Measurements from ENCODE around the gene ELOVL1.
A peak's percentile ranks its signal among the peaks of the same experiment; 100 is the strongest.

Gene ELOVL1

DNA sequence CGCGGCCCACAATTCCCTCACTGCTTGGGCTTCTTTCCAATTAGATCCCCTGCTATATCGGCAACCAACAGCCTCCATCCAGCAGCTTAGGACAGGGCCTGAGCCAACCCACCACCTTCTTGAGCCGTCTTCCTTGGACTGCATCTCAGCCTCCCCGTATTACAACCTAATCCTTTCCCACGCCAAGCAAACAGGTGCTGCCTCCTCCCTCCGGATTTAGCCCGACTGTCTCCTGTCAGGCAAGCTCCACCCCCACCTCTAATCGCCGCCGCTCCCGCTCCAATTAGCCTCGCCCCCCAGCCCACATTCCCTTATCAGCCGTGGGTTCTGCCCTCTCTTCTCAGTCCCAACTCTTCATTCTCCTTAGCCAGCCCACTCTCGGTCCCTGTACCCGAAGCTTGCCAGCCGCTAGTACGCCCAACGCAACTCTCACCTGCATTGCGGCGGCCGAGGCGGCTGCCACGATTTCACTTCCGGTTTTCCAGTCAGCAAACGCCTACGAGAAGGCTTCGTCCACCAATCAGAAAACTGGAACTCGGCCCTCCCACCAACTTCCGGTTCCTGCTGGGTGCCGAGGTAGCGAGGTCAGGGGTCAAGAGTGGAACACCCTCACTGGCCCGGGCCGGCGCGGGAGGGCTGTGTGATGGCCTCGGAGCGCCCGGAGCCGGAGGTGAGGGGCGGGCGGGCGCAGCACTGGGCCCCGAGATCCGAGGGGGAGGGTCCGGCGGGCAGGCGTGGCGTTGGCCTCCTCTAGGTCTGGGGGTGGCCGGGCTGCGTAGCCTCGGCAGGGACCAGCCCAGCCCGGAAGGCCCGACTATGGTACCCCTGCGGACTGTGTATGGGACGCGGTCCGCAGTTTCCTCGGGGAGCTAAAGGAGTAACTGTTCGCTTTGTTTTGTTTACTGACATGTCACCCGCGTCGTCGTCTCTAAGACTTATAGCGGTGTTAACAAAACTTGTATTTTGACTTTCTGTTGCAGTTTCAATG is 21.8 kb upstream of the ELOVL1 start, which contains the start of the genes MED8 and SZT2:
TSS of gene MED8 (minus strand) at position 475 of the 988 bp plus-strand sequence. CDS start at position 439, 36 bp downstream.
TSS of gene SZT2 (plus strand) at position 574 of the 988 bp plus-strand sequence. CDS start at position 644, 70 bp downstream.
- TF ChIP-seq, protein P1, sequence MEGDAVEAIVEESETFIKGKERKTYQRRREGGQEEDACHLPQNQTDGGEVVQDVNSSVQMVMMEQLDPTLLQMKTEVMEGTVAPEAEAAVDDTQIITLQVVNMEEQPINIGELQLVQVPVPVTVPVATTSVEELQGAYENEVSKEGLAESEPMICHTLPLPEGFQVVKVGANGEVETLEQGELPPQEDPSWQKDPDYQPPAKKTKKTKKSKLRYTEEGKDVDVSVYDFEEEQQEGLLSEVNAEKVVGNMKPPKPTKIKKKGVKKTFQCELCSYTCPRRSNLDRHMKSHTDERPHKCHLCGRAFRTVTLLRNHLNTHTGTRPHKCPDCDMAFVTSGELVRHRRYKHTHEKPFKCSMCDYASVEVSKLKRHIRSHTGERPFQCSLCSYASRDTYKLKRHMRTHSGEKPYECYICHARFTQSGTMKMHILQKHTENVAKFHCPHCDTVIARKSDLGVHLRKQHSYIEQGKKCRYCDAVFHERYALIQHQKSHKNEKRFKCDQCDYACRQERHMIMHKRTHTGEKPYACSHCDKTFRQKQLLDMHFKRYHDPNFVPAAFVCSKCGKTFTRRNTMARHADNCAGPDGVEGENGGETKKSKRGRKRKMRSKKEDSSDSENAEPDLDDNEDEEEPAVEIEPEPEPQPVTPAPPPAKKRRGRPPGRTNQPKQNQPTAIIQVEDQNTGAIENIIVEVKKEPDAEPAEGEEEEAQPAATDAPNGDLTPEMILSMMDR (IDR thresholded peaks at IDR 0.05; ENCODE audit: low read depth, low read length): no peak
- peak; percentile 80 for DNase-seq (ENCODE audit: extremely low read depth, low read depth)

- TF ChIP-seq, protein P1 (IDR thresholded peaks at IDR 0.05; ENCODE audit: low read depth, low read length): no peak
Observed at GRCh38 chr1:43388613-43389012, 20.8 kb upstream of the ELOVL1 start.

GRCh38 chr1:43387976-43388599 is 20.3 kb upstream of the ELOVL1 start:
- TF ChIP-seq, protein P1 (IDR thresholded peaks at IDR 0.05; ENCODE audit: low read depth, low read length): no peak
- DNase-seq (ENCODE audit: extremely low read depth, low read depth): no peak

More at GRCh38 chr1:43388613-43389012, 20.8 kb upstream of the ELOVL1 start:
- no peak for DNase-seq (ENCODE audit: extremely low read depth, low read depth)

GRCh38 chr1:43386676-43387075 is 18.9 kb upstream of the ELOVL1 start:
- no peak for DNase-seq (ENCODE audit: extremely low read depth, low read depth)
- TF ChIP-seq, protein P1 (IDR thresholded peaks at IDR 0.05; ENCODE audit: low read depth, low read length): no peak

- DNase-seq (ENCODE audit: extremely low read depth, low read depth): no peak
- TF ChIP-seq, protein P1 (IDR thresholded peaks at IDR 0.05; ENCODE audit: low read depth, low read length): peak; percentile 5
Observed at GRCh38 chr1:43383449-43383848, 15.6 kb upstream of the ELOVL1 start.

GRCh38 chr1:43382027-43382779 is 14.4 kb upstream of the ELOVL1 start:
- TF ChIP-seq, protein P1 (IDR thresholded peaks at IDR 0.05; ENCODE audit: low read depth, low read length): no peak
- DNase-seq (ENCODE audit: extremely low read depth, low read depth): no peak
